ENCODE data around the gene DCAF5.

DCAF5 gene

GRCh38 chr14:69004731-69005431 lies 148.0 kb downstream of the DCAF5 start:
- Histone ChIP-seq H3K4me3 (ENCODE audit: low read depth in 1 of 5, low read length in 5 of 5) (no peak overlapping the region), H3K27me3 (ENCODE audit: control insufficient read depth in 5 of 5, insufficient read depth in 4 of 5, low read length in 5 of 5) (peaks cover 0 to 6% (median 0%) of the 10 kb centered on the region in 5 donors), H3K27ac (ENCODE audit: low read depth, low read length) (no peak overlapping the region), H3K9me3 (ENCODE audit: control insufficient read depth in 5 of 5, low read length in 5 of 5) (no peaks in the 10 kb centered on the region), H3K9ac (ENCODE audit: low read length in 5 of 5) (no peak overlapping the region), H3K4me1 (ENCODE audit: control insufficient read depth in 5 of 5, insufficient read depth in 5 of 5, low read length in 5 of 5) (peaks cover 4 to 11% (median 7%) of the 10 kb centered on the region in 5 donors), H3K36me3 (ENCODE audit: control insufficient read depth in 5 of 5, insufficient read depth in 5 of 5, low read length in 5 of 5) (no peaks in the 10 kb centered on the region)

- no peaks in the 10 kb centered on the region for H3K9me3 ChIP-seq (ENCODE audit: control insufficient read depth in 5 of 5, low read length in 5 of 5)
- peaks cover 0 to 6% (median 0%) of the 10 kb centered on the region in 5 donors for H3K27me3 ChIP-seq (ENCODE audit: control insufficient read depth in 5 of 5, insufficient read depth in 4 of 5, low read length in 5 of 5)
- H3K36me3 ChIP-seq (ENCODE audit: control insufficient read depth in 5 of 5, insufficient read depth in 5 of 5, low read length in 5 of 5): no peaks in the 10 kb centered on the region
- no peak overlapping the region for H3K4me3 ChIP-seq (ENCODE audit: low read depth in 1 of 5, low read length in 5 of 5)
- no peak overlapping the region for H3K27ac ChIP-seq (ENCODE audit: low read depth, low read length)
- no peak overlapping the region for H3K9ac ChIP-seq (ENCODE audit: low read length in 5 of 5)
- peaks cover 4 to 11% (median 5%) of the 10 kb centered on the region in 5 donors for H3K4me1 ChIP-seq (ENCODE audit: control insufficient read depth in 5 of 5, insufficient read depth in 5 of 5, low read length in 5 of 5)
Measured at GRCh38 chr14:69003626-69004025, 149.3 kb downstream of the DCAF5 start.

GRCh38 chr14:69002069-69002468 lies 150.8 kb downstream of the DCAF5 start:
- Histone ChIP-seq H3K36me3 (ENCODE audit: control insufficient read depth in 5 of 5, insufficient read depth in 5 of 5, low read length in 5 of 5) (no peaks in the 10 kb centered on the region), H3K27ac (ENCODE audit: low read depth, low read length) (no peak overlapping the region), H3K4me1 (ENCODE audit: control insufficient read depth in 5 of 5, insufficient read depth in 5 of 5, low read length in 5 of 5) (peaks cover 2 to 11% (median 4%) of the 10 kb centered on the region in 5 donors), H3K4me3 (ENCODE audit: low read depth in 1 of 5, low read length in 5 of 5) (no peak overlapping the region), H3K9ac (ENCODE audit: low read length in 5 of 5) (no peak overlapping the region), H3K27me3 (ENCODE audit: control insufficient read depth in 5 of 5, insufficient read depth in 4 of 5, low read length in 5 of 5) (peaks cover 0 to 6% (median 0%) of the 10 kb centered on the region in 5 donors), H3K9me3 (ENCODE audit: control insufficient read depth in 5 of 5, low read length in 5 of 5) (no peaks in the 10 kb centered on the region)

- no peak overlapping the region for H3K4me3 ChIP-seq (ENCODE audit: low read depth in 1 of 5, low read length in 5 of 5)
- H3K27me3 ChIP-seq (ENCODE audit: control insufficient read depth in 5 of 5, insufficient read depth in 4 of 5, low read length in 5 of 5): peaks cover 0 to 6% (median 0%) of the 10 kb centered on the region in 5 donors
- H3K27ac ChIP-seq (ENCODE audit: low read depth, low read length): no peak overlapping the region
- H3K9ac ChIP-seq (ENCODE audit: low read length in 5 of 5): no peak overlapping the region
- H3K4me1 ChIP-seq (ENCODE audit: control insufficient read depth in 5 of 5, insufficient read depth in 5 of 5, low read length in 5 of 5): peaks cover 2 to 7% (median 4%) of the 10 kb centered on the region in 5 donors
- no peaks in the 10 kb centered on the region for H3K36me3 ChIP-seq (ENCODE audit: control insufficient read depth in 5 of 5, insufficient read depth in 5 of 5, low read length in 5 of 5)
- no peaks in the 10 kb centered on the region for H3K9me3 ChIP-seq (ENCODE audit: control insufficient read depth in 5 of 5, low read length in 5 of 5)
Measured at GRCh38 chr14:69001375-69001774, 151.5 kb downstream of the DCAF5 start.

All from subcutaneous abdominal adipose tissue (tissue), 5 donors.